ENCODE measurements around the gene G6PC3.

DNA sequence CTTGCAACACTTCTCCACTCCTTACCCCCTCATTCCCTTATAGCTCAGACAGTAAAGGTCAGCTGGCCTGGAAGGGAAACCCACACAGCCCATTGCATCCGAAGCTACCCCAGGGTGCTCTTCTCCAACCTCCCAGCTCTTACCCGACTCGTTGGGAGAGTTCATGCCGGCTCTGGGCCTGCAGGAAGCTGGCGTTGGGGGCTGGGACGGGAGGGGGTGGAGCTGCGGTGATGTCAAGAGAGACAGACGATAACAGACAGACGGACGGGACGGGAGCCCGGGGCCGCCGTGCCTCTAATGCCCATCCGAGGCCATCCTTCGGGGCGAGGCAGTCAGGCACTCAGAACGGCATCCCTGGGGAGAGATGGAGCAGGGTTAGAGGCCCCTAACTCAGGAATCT lies 46.8 kb downstream of the G6PC3 start:
- TF ChIP-seq POLR2A (IDR thresholded peaks at IDR 0.05; ENCODE audit: low read depth, low read length) (no peak), POLR2AphosphoS5 (IDR thresholded peaks at IDR 0.05; ENCODE audit: low read depth, low read length) (no peak)
